Tongue (tissue), 2 donors: ENCODE data around the gene ASL. TPM values are rescaled to one million over a fixed set of nuclear protein-coding genes. Genes with fewer than 3 reads are reported as not detected.
"Not testable (repeated sequence)": the region's sequence is repeated elsewhere in the genome, so short reads cannot be mapped to it uniquely, and the experiment has no call there.

Experiments
- DNase-seq: peaks from one replicate; pipeline ENCODE4 v3.0.0-alpha.2; 2015
- total RNA-seq: library from RNA; depleted of rRNA; stranded (reverse); fragments of >200 nt; gene quantifications from one replicate; pipeline ENCODE4 v1.2.3, GENCODE V29; 2014

Gene ASL
- total RNA-seq, 1 donor from 2014 or later, result 9.8 TPM

GRCh38 chr7:66076462-66077329 lies 1.1 kb downstream of the ASL start:
- no peak for DNase-seq

- DNase-seq, result no peak
Observed at GRCh38 chr7:66078067-66078466, 2.4 kb downstream of the ASL start.

- DNase-seq, result no peak
Observed at GRCh38 chr7:66082083-66082482, 6.5 kb downstream of the ASL start.

DNA sequence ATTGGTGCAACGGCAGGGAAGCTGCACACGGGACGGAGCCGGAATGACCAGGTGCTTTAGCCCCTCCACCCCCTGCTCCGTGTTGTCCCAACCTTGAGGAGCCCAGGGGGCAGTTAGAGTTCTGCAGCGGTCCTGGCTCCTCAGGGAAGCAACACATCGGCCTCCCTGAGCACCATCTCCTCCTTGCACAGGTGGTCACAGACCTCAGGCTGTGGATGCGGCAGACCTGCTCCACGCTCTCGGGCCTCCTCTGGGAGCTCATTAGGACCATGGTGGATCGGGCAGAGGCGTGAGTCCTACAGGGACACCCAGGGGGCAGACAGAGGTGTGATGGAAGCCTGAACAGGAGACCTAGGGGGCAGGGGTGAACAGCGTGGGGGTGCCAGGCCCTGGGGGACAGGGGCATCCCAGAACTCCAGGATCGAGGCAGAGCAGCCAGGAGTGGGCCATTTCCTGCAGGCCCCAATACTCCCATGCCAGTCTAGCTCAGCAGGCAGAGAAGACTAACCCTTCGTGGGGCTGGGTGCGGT lies 7.3 kb downstream of the ASL start:
- no peak for DNase-seq

GRCh38 chr7:66083677-66084076 lies 8.1 kb downstream of the ASL start:
- DNase-seq, result no peak

GRCh38 chr7:66088861-66089838 lies 13.5 kb downstream of the ASL start:
- DNase-seq, result no peak

- no peak for DNase-seq
Observed at GRCh38 chr7:66092654-66093053, 17.0 kb downstream of the ASL start.

GRCh38 chr7:66095010-66095409 lies 19.4 kb downstream of the ASL start:
- no peak for DNase-seq

DNA sequence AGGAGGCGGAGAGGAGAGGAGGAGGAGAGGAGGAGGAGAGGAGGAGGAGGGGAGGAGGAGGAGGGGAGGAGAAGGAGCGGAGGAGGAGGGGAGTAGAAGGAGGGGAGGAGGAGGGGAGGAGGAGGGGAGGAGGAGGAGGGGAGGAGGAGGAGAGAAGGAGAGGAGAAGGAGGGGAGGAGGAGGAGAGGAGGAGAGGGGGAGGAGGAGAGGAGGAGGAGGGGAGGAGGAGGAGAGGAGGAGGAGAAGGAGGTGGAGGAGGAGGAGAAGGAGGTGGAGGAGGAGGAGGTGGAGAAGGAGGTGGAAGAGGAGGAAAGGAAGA lies 23.6 kb downstream of the ASL start:
- no peak for DNase-seq

DNA sequence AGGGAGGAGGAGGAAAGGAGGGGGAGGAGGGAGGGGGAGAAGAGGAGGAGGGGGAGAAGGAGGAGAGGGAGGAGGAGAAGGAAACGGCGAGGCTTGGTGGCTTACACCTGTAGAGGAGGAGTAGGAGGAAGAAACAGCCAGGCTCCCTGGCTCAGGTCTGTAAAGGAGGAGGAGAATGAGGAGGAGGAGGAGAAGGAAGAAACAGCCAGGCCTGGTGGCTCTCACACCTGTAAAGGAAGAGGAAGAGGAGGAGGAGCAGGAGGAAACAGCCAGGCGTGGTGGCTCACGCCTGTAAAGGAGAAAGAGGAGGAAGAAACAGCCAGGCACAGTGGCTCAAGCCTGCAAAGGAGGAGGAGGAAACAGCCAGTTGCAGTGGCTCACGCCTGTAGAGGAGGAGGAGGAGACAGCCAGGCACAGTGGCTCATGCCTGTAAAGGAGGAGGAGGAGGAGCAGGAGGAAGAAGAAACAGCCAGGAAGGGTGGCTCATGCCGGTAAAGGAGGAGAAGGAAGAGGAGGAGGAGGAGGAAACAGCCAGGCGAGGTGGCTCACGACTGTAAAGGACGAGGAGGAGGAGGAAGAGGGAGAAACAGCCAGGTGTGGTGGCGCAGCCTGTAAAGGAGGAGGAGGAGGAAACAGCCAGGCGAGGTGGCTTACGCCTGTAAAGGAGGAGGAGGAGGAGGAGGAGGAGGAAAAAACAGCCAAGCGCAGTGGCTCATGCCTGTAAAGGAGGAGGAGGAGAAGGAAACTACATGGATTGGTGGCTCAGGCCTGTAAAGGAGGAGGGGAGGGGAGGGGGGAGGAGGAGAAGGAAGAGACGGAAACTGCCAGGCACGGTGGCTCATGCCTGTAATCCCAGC lies 24.2 kb downstream of the ASL start:
- peak; percentile 77 for DNase-seq

DNA sequence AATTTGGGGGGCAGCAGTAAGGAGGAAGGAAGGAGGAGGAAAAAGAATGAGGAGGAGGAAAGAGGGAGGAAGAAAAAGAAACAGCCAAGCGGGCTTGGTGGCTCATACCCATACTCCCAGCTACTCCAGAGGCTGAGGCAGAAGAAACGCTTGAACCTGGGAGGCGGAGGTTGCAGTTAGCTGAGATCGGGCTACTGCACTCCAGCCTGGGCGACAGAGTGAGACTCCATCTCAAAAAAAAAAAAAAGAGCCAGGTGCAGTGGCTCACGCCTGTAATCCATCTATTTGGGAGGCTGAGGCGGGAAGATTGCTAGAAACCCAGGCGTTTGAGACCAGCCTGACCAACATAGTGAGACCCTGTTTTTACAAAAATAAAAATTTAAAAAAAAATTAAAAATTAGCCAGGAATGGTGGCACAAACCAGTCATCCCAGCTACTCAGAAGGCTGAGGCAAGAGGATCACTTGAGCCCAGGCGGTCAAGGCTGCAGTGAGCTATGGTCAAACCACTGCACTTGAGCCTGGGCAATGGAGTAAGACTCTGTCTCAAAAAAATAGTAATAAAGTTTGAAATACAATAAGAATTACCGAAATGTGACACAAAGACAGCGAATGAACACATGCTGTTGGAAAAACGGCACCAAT lies 24.9 kb downstream of the ASL start:
- DNase-seq, result no peak

GRCh38 chr7:66102168-66102567 lies 26.5 kb downstream of the ASL start:
- not testable (repeated sequence) for DNase-seq

GRCh38 chr7:66103994-66104393 lies 28.4 kb downstream of the ASL start:
- DNase-seq, result not testable (repeated sequence)

DNA sequence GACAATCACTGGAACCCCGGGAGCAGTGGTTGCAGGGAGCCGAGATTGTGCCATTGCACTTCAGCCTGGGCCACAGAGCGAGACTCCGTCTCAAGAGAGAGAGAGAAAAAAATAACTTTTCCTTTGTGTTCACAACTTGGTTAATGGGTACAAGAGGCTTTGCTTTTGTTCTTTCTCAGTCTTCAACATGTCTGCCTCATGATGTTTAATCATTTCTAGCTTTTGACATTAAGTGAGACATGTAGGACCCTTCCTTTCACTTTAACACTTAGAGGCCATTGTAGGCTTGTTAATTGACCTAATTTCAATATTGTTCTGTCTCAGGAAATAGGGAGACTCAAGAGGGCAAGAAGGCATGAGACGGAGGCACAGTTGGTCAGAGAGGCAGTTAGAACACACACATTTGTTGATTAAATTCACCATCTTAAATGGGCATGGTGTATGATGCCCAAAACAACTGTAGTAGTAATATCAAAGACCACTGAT lies 29.7 kb downstream of the ASL start:
- no peak for DNase-seq

DNA sequence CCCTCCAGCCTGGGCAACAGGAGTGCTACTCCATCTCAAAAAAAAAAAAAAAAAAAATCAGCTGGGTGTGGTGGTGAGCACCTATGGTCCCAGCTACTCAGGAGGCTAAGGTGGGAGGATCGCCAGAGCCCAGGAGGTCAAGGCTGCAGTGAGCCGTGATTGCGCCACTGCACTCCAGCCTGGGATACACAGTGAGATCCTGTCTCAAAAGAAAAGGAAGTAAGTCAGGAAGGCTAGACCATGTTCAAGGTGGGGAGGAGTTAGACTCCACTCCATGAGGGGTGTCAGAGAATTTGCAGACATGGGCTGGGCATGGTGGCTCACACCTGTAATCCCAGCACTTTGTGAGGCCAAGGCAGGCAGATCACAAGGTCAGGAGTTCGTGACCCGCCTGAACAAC lies 32.8 kb downstream of the ASL start:
- DNase-seq, result not testable (repeated sequence)

DNA sequence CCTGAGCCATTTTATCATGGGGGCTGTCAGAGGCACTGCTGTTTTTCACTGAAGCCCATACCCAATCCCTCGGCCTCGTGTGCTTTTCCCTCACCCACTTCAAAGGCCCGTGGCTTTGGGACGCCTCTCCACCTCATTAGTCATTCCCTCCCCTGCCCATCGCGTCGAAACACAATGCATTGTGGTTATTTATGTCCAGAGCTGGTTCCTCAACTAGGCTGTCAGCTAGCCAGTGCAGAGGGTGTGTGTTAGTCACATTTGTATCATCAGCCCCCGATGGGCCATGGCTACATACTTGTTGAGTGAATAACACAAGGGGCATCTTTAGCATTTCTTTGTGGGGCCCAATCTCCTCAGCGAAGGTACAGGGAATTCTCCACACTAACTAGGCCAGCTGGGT lies 35.2 kb downstream of the ASL start:
- no peak for DNase-seq

DNA sequence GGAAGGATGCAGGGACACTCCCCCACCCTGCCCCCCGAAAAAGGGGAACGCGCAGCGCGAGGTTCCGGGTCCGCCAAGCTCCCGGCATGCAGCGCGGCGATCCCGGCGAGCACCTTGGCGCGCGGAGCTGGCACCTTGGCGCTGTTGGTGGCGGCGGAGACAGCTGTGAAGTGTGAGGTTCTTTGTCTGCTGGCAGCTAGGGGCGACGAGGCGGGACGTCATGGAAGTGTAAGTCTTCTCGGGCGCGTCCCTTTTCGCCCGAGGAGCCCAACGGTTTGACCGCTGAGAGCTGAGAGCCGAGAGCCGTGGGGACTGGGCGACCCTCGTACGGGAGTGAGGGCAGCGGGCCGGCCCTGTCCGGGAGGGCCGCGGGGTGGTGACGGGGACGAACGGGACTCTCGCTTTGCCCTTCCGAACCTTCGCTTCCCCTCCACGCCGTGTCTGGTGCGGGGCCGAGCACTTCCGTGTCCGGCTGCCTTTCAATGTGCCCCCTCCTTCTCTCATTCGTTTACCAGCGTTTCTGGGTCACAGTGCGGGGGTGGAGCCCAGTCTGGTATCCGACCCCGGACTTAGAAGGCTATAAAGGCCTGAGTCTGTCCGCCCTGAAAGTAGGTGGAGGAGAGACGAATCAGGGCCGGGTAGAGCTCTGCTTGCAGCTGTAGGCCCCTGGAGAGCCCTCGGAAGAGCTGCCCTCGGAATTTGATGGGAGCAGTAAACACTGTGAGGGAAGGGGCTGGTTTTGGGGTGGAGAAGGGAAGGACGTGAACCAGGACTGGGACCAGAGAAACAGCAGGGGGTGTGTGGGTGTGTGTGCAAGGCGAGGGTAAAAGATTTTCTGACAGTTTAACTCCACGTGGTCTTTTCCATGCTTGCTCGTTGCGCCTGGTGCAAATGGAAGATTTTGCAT lies 39.4 kb downstream of the ASL start, which contains the start of gene CRCP:
CRCP (plus strand) TSS at position 105 of the 907 bp plus-strand sequence; CDS start at position 221, 116 bp downstream.
- DNase-seq, result peak; percentile 90

DNA sequence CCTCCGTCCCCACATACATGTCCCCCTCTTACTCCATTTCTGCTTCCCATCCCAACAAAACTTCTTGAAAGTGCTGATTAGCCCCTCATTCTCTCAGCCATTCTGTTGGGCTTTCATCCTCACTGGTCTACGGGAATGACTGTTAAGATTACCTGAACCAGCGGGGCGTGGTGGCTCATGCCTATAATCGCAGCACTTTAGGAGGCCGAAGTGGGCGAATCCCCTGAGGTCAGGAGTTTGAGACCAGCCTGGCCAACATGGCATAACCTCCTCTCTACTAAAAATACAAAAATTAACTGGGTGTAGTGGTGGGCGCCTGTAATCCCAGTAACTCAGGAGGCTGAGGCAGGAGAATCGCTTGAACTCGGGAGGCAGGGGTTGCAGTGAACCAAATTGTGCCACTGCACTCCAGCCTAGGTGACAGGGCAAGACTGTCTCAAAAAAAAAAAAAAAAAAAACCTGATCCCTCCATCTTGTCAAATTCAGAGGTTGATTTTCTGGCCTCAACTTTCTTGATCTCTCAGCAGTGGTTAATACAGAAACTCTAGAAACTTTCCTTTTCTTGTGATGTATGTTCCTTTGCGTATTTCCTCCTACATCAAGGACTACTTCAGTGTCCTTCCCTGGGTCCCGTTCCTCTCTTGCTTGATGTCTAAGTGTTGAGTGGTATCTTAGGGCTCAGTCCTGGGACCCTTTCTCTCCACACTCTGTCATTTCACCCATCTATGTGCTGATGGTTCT lies 41.2 kb downstream of the ASL start:
- DNase-seq, result not testable (repeated sequence)

DNA sequence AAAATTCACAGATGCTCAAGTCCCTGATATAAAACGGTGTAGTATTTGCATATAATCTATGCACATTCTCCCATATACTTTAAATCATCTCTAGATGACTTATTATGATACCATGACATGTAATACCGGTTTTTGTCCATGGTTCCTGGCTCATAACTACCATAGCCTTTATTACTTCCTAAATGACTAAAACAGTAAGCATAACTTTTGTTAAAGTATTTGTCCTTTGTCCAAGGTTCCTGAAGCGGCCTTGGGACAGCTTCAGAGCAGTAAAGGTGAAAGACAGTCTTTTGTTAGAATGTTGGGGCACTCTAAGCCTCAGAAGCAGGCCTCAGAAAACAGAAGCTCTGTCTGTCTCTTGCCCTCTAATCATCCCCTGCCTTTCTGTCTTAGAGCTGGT lies 43.0 kb downstream of the ASL start:
- no peak for DNase-seq
